H4 (cell line): ENCODE measurements around the gene GSTA2. TPM values are rescaled to one million over a fixed set of nuclear protein-coding genes. Genes with fewer than 3 reads are reported as not detected.
"Not testable (repeated sequence)": the region's sequence is repeated elsewhere in the genome, so short reads cannot be mapped to it uniquely, and the experiment has no call there.

Source experiments
- DNase-seq: peaks from one replicate; pipeline ENCODE4 v3.0.0-alpha.2; 2015; ENCODE audit warnings: low spot score
- total RNA-seq: library from RNA; depleted of rRNA; stranded (reverse); fragments of >200 nt; shearing (Covaris generic); gene quantifications from 2 replicates; pipeline ENCODE4 v1.2.3, GENCODE V29; 2014

GSTA2 gene
- total RNA-seq, 1 experiment from 2014 or later: 0.37 TPM

GRCh38 chr6:52760105-52760765 lies 3.0 kb downstream of the GSTA2 start:
- no peak for DNase-seq

DNA sequence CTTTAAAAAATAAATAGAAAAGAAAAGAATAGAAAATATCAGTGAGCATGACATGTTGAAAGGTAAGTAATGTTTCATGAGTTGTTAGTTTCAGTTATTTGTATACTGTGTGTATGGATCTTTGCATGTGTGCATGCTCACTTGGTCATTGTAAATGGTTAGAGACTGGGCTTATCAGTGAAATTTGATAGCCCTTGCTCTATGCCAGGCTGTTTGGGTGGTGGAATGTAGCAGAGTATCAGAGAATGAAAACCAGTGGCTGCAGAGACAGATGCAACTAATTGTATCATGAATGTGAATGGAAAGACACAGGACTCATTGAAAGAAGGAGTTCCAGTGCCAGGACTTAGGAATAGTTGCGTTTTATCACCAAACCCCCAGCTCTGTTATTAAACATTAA lies 4.2 kb downstream of the GSTA2 start:
- DNase-seq: no peak

DNA sequence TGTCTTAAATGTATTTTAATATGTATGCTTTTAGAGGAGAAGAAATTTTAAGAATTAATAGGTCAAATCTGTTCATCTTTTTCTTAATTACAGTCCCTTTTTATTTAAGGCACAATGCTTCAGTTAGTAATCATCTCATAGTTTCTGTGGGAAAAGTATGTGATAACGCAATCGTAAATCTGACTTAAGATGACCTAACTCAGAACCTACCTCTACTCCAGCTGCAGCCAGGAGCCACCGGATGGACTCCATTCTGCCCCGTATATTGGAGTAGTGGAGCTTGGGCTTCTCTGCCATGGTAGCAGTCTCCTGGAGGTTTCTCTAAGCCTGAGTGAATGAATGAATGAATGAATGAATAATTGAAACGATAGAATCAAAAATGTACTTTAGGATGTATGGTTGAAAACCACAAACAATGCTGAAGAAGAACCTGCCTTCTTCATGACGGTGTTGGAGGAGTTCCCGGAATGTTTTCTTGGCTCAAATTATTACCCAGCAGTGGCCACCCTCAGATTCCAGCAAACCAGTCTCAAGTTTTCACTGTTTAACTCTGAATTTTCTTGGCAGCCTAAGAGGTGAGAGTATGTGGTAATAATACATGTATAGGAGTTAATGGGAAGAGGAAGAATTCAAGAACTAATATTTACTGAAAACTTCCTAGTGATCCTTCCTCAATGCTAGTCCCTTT lies 5.5 kb downstream of the GSTA2 start:
- peak; percentile 25 for DNase-seq

DNA sequence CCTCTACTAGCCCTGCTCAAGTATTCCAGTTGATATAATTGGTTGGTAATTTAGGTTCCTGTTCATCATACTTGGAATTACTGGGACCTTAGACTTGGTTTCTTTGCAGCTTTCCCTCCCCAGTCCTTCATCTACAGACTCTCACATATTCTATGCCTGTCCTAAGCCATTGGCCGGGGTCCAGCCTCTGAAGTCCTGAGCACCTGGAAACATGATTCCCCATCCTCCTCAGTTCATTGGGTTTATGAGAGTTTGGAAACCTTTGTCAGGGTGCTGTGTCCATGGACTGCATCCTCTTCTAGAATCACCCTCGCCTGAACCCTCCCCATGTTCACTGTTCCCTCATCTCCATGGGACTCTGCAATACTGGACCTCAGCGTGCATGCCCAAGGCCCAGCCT lies 8.8 kb downstream of the GSTA2 start:
- DNase-seq: no peak

GRCh38 chr6:52753137-52753536 lies 10.1 kb downstream of the GSTA2 start:
- not testable (repeated sequence) for DNase-seq

- no peak for DNase-seq
Measured at GRCh38 chr6:52752310-52752709, 11.0 kb downstream of the GSTA2 start.

DNA sequence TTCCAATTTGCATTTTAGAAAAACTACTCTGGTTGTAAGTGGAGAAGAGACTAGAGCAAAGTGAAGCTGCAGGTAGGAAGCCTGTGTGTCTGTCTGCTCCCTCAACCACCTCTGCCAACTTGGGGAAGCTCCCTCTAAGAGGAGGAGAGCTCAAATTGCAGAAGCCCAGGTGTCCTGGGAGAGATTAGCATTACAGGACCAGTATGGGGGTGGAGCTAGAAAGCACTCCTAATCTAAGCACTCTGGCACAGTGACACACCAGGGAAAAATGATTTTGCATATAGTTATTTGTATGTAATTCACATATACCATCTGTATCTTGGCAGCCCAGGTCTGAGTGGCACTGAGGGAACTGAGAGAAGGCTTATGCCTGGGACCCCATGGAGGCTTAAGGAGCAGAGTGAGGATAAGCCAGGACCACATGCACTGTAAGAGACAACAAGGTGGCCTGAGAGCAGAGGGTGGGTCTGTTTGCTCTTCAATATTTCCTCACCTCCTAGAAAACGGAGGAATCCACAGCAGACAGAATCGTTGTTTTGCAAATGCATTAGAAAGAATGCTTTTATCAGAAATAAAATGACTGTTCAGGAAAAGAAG lies 13.6 kb downstream of the GSTA2 start:
- no peak for DNase-seq

- peak; percentile 57 for DNase-seq
Measured at GRCh38 chr6:52747301-52747700, 16.0 kb downstream of the GSTA2 start.

- no peak for DNase-seq
Measured at GRCh38 chr6:52746213-52746612, 17.1 kb downstream of the GSTA2 start.

- DNase-seq: no peak
Measured at GRCh38 chr6:52745764-52746201, 17.5 kb downstream of the GSTA2 start.

DNA sequence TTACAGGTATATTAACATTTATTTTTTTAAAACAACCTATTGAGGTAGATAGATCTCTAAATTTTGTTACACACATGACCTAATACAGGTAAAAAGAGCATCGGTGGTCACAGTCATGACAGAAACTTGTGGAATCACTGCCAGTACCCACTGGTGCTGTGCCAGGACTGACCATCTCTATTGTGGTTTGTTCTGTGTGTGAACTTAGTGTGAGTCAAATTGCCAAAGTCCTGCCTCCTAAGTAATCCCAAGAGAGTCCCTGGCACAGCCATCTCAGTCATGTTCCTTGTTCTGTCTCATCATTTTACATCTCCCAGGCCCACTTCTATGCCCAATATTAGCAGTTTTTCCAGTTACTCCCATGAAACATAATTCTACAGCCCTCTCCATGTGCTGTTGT lies 21.4 kb downstream of the GSTA2 start:
- no peak for DNase-seq

GRCh38 chr6:52739627-52740026 lies 23.6 kb downstream of the GSTA2 start:
- no peak for DNase-seq

- DNase-seq: no peak
Measured at GRCh38 chr6:52739134-52739533, 24.1 kb downstream of the GSTA2 start.

- DNase-seq: no peak
Measured at GRCh38 chr6:52736145-52736544, 27.1 kb downstream of the GSTA2 start.

- DNase-seq: no peak
Measured at GRCh38 chr6:52735071-52735470, 28.2 kb downstream of the GSTA2 start.

DNA sequence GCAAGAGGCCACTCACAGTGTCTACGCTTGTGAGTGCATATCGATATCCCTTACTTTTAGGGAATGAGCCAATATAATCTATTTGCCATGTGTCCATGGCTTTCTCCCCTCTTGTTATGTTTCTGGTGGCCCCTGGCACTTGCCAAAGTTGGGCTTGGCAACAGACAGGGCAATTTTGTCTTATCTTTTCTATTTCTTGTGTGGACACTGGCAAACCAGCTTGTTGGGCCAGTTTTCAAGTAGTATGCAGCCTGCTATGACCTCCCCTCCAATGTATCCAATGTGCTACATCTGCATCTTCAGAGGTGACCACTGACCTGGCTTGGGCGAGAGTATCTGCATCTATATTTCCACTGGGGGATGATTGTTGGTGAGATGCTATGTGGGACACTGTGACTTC lies 29.2 kb downstream of the GSTA2 start:
- DNase-seq: no peak

- no peak for DNase-seq
Measured at GRCh38 chr6:52733172-52733571, 30.1 kb downstream of the GSTA2 start.

DNA sequence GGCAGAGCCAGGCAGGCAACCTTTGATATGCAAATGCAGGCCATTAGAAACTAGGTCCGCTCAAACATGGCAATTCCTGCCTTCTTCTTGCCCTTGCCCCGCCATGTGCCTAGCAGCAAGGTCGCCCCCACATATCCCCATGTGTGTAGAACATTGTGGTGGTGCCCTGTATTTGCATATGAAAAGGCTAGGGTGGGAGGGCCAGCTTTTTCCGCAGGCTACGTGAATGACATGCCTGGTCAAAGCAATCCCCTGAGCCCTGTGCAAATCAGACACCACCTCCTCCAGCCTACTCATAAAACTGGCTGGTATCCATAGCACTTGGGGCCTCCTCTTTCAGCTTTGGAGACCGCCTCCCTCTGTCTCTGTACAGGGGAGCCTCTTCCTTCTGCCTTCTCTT lies 31.6 kb downstream of the GSTA2 start:
- DNase-seq: no peak

DNA sequence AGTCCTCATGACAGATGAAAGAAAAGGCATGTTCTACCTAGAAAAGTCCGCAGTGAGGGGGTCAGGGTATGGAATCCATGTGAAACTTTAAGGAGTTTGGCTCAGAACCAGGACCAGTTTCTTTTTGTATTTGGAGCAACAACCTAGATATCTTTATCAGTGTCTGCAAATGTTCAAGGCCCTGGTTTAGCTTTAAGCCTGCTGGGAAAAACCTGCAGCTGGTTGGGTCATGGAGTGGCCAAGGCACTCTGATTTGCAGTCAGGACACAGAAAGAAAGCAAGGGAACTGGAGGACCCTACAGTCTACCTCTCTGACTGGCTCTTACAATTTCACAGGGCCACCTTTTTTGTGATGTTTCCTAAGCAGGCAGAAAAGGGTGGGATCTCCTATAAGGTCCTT lies 33.7 kb downstream of the GSTA2 start:
- no peak for DNase-seq

DNA sequence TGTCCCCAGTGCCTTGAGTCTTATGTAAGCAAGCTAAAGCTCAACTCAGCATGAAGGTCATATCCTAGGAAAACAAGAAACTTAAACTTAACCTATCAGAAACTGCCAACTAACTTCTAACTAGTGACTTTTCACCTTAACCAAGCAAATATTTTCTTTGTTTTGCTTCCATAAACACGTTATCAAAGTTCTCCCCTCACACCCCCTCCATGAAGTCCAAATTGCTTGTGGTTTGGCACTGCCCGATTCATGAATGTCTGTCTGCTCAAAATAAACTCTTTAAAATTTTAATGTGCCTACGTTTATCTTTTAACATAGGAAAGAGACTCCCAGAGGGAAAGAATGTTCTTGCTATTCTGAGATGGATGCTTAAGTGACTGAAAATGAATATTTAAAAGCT lies 34.9 kb downstream of the GSTA2 start:
- no peak for DNase-seq

DNA sequence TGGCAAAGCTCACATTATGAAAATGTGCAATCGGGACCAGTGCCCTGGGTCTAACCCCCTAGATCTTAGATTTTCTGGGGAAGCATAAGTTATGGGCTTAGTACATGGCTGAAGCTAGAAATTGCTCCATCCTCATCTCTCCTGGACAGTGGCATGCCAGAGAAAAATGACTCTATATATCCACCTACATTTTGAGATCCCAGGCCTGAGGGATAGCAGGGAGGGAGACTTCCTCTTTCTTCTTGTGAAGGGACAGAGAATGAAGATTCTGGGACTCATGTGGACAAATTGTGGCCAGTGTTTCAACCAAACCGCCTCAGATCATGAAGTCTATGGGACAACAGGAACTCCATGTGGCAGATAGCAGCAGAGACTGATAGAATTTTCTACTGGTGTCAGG lies 35.4 kb downstream of the GSTA2 start:
- no peak for DNase-seq

- no peak for DNase-seq
Measured at GRCh38 chr6:52726741-52727535, 36.3 kb downstream of the GSTA2 start.

GRCh38 chr6:52726193-52726542 lies 37.1 kb downstream of the GSTA2 start:
- no peak for DNase-seq
